ENCODE data around the gene SNX15. TPM values are rescaled to one million over a fixed set of nuclear protein-coding genes. Genes with fewer than 3 reads are reported as not detected.

SNX15 gene
- total RNA-seq, 2 donors from 2014 or later: 19.4 to 21.8 TPM

DNA sequence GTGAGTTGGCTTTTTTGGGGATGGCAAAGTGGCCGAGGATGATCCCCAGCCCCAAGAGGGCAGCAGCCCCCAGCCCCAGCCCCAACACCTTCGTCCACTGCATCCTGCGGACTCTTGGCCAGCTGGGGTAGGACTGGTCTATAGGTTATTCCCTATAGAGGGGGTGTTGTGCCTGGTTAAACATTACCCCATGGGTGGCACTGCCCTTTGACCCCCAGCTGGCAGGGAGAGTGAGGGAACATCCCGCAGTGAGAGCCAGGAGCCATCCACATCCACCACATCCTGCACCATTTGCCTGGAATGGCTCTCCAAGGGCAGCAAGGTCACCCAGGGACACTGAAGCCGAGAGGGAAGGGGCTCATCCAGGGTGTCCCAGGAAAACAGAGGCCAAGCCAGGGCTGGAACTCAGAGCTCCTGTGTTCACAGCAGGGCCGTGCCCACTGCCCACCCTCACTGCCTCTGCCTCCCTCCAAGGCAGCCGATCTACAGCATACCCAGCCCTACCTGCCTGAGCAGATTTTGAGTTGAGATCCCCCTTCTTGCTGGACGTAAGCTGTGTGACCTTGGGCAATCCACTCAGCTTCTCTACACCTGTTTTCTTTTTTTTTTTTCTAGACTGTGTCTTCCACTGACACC lies 31.3 kb downstream of the SNX15 start, which contains the start of gene NAALADL1:
NAALADL1 (minus strand) TSS at position 135 of the 636 bp plus-strand sequence; CDS start at position 103, 32 bp downstream.
- Histone ChIP-seq H3K9me3 (no peaks in the 10 kb centered on the region), H3K36me3 (no peaks in the 10 kb centered on the region), H3K27ac (no peak within 1 kb of the TSS), H3K27me3 (no peaks in the 10 kb centered on the region), H3K4me3 (no peak within 1 kb of the TSS), H3K4me1 (no peaks in the 10 kb centered on the region)
- no peak for DNase-seq (ENCODE audit: low spot score)
- TF ChIP-seq, protein P1, sequence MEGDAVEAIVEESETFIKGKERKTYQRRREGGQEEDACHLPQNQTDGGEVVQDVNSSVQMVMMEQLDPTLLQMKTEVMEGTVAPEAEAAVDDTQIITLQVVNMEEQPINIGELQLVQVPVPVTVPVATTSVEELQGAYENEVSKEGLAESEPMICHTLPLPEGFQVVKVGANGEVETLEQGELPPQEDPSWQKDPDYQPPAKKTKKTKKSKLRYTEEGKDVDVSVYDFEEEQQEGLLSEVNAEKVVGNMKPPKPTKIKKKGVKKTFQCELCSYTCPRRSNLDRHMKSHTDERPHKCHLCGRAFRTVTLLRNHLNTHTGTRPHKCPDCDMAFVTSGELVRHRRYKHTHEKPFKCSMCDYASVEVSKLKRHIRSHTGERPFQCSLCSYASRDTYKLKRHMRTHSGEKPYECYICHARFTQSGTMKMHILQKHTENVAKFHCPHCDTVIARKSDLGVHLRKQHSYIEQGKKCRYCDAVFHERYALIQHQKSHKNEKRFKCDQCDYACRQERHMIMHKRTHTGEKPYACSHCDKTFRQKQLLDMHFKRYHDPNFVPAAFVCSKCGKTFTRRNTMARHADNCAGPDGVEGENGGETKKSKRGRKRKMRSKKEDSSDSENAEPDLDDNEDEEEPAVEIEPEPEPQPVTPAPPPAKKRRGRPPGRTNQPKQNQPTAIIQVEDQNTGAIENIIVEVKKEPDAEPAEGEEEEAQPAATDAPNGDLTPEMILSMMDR (IDR thresholded peaks at IDR 0.05): no peak

DNA sequence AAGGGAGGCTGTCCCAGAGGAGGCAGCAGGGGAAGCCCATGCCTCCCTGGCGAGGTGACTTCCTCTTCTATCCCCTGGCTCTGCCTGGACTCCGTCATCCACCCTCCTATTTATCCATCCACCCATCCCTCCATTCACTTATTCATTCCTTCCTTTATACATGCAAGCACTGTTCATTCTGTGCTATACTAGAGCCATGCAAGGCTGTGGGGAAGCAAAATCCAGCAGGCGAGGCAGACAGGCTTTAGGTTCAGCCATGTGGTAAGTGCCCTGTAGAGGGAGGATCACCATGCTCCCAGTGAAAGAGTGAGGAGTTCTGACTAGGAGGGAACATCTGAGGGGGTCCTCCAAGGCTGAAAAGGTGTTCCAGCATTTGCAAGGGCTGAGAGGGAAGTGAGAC lies 32.3 kb downstream of the SNX15 start:
- no peaks in the 10 kb centered on the region for H3K36me3 ChIP-seq
- no peaks in the 10 kb centered on the region for H3K9me3 ChIP-seq
- no peaks in the 10 kb centered on the region for H3K4me1 ChIP-seq
- no peak for DNase-seq (ENCODE audit: low spot score)
- TF ChIP-seq, protein P1 (IDR thresholded peaks at IDR 0.05): no peak
- H3K27ac ChIP-seq: no peak overlapping the region
- no peak overlapping the region for H3K4me3 ChIP-seq
- no peaks in the 10 kb centered on the region for H3K27me3 ChIP-seq

DNA sequence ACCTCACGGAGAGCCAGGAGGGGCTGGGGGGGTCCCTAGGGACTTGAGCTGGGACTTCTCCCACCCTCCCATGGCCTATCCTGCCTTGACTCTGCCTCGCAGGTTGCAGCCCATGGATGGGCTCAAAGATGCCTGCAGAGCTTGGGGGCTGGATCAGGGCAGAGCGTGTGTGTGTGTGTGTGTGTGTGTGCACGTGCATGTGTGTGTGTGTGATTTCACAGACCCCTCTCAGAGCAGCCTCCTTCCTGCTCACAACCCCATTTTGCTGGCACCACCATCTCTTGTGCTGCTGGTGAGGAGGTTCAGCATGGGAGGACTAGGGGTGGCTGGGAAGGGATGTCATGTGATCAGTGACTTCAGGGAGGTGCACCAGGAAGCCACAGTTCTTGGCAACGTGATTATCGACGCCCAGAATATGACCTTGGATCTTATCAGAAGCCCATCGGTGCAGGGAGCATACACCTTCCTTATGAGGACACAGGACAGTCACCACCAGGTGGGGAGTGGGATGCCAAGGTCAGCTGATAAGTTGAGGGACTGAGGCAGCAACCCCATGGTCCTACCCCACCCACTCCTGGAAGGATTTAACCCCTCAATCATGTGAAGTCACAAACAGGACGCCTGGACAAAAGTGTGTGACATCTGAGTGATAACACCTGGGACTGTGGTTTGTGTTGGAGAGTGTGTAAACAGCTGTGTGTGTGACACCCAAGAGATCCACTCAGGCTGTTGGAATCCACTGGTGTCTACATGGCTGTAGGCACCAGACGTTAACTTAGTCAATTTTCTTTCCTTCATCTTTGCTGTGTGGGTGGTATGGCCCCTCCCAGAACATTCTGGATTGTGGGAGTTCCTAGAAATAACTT lies 33.0 kb downstream of the SNX15 start:
- H3K4me3 ChIP-seq: no peak overlapping the region
- no peaks in the 10 kb centered on the region for H3K9me3 ChIP-seq
- H3K27ac ChIP-seq: no peak overlapping the region
- TF ChIP-seq, protein P1 (IDR thresholded peaks at IDR 0.05): no peak
- H3K36me3 ChIP-seq: no peaks in the 10 kb centered on the region
- no peaks in the 10 kb centered on the region for H3K27me3 ChIP-seq
- H3K4me1 ChIP-seq: no peaks in the 10 kb centered on the region
- no peak for DNase-seq (ENCODE audit: low spot score)

DNA sequence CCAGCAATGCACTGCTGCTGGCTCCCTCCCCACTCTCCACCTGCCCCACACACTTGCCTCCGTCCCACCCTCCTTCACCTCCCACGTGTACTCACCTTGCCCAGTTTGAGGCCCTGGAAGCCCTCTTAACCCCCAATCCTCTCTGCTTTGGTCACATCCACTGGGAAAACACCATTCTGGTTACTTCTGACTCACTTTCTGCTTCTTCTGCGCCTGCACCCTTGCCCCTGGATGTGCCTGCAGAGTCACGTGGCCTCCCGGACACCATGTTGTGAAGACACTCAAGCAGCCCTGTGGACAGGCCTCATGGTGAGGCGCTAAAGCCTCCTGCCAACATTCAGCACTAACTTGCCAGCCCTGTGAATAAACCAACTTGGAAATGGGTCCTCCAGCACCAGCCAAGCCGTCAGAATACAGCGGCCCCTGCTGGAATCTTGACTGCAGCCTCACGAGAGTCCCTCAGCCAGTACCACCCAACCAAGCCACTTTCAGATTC lies 33.7 kb downstream of the SNX15 start:
- Histone ChIP-seq H3K9me3 (no peaks in the 10 kb centered on the region), H3K4me1 (no peaks in the 10 kb centered on the region), H3K27me3 (no peaks in the 10 kb centered on the region), H3K27ac (no peak overlapping the region), H3K36me3 (no peaks in the 10 kb centered on the region), H3K4me3 (no peak overlapping the region)
- no peak for DNase-seq (ENCODE audit: low spot score)
- TF ChIP-seq, protein P1 (IDR thresholded peaks at IDR 0.05): no peak

DNA sequence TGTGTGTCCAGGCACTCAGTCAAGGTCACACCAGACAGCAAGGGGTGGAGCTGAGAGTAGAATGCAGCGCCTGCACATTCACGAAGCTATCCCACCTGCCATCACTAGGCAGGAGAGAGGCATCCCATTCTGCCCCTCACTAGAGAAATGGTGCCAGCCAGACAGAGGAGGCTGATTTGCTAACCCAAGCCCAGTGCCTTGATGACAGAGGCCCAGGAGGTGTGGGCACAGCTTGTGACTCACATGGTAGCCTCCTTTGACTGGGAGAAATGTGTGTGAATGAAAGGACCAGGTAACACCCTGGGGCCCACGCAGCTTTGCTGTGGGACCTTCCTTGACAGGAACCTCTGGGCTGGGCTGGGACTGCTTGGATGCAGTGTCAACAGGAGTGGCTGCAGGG lies 36.3 kb downstream of the SNX15 start:
- TF ChIP-seq, protein P1 (IDR thresholded peaks at IDR 0.05): no peak
- no peak for DNase-seq (ENCODE audit: low spot score)
- no peaks in the 10 kb centered on the region for H3K4me1 ChIP-seq
- H3K27me3 ChIP-seq: no peaks in the 10 kb centered on the region
- H3K36me3 ChIP-seq: no peaks in the 10 kb centered on the region
- no peak overlapping the region for H3K27ac ChIP-seq
- H3K9me3 ChIP-seq: no peaks in the 10 kb centered on the region
- no peak overlapping the region for H3K4me3 ChIP-seq

Data from right atrium auricular region (tissue), 2 donors.